HG03045 (cell line): ENCODE measurements around the gene PSEN1.

Experiments used
- ATAC-seq: cut with Tn5 transposase; IDR thresholded peaks from one replicate; pipeline ENCODE4 v1.9.1; 2021; ENCODE audit warnings: mild to moderate bottlenecking, moderate library complexity; ENCODE audit not compliant: unreplicated experiment

PSEN1 gene

DNA sequence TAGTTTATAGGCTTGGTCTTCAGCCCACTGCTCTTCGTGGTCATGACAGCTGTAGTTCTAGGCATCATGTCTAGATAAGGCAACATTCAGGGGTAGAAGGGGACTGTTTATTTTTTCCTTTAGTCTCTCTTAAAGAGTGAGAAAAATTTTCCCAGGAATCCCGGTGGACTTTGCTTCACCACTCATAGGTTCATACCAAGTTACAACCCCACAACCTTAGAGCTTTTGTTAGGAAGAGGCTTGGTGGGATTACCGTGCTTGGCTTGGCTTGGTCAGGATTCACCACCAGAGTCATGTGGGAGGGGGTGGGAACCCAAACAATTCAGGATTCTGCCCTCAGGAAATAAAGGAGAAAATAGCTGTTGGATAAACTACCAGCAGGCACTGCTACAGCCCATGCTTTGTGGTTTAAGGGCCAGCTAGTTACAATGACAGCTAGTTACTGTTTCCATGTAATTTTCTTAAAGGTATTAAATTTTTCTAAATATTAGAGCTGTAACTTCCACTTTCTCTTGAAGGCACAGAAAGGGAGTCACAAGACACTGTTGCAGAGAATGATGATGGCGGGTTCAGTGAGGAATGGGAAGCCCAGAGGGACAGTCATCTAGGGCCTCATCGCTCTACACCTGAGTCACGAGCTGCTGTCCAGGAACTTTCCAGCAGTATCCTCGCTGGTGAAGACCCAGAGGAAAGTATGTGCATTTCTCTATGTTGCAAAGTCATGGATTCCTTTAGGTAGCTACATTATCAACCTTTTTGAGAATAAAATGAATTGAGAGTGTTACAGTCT lies 75.1 kb downstream of the PSEN1 start:
- ATAC-seq: no peak

DNA sequence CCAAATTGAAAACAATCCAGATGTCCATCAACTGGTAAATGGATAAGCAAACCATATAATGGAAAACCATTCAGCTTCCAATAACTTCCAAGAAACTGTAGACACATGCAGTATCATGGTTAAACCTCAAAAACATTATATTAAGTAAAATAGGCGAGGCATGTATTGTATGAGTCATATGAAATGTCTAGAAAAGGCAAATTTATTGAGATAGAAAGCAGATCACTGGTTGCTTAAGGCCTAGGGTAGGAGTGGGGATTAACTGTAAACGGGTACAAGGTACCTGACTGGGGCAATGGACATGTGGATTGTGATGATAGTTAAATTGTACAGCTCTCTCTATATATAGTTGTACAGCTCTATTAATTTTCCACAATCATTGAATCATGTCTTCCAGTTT lies 79.7 kb downstream of the PSEN1 start:
- ATAC-seq: no peak

DNA sequence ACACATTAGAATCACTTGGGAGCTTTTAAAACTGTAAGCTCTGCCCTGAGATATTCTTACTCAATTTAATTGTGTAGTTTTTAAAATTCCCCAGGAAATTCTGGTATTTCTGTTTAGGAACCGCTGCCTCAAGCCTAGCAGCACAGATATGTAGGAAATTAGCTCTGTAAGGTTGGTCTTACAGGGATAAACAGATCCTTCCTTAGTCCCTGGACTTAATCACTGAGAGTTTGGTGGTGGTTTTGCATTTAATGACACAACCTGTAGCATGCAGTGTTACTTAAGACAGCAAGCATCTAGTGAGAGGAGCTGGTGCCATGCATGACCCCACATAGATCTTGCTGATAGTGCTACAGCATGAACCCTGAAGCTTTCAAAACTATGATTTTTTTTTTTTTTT lies 81.1 kb downstream of the PSEN1 start:
- no peak for ATAC-seq

DNA sequence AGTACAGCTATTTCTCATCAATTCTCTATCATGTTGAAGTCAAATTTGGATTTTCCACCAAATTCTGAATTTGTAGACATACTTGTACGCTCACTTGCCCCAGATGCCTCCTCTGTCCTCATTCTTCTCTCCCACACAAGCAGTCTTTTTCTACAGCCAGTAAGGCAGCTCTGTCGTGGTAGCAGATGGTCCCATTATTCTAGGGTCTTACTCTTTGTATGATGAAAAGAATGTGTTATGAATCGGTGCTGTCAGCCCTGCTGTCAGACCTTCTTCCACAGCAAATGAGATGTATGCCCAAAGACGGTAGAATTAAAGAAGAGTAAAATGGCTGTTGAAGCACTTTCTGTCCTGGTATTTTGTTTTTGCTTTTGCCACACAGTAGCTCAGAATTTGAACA lies 83.8 kb downstream of the PSEN1 start:
- ATAC-seq: no peak

DNA sequence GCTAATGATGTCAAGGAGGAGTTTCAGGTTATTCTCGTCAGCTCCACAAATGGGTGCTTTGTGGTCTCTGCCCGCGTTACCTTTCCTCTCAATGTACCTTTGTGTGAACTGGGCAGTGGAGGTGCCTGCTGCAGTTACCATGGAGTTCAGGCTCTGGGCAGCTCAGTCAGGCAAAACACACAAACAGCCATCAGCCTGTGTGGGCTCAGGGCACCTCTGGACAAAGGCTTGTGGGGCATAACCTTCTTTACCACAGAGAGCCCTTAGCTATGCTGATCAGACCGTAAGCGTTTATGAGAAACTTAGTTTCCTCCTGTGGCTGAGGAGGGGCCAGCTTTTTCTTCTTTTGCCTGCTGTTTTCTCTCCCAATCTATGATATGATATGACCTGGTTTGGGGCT lies 84.3 kb downstream of the PSEN1 start:
- no peak for ATAC-seq

DNA sequence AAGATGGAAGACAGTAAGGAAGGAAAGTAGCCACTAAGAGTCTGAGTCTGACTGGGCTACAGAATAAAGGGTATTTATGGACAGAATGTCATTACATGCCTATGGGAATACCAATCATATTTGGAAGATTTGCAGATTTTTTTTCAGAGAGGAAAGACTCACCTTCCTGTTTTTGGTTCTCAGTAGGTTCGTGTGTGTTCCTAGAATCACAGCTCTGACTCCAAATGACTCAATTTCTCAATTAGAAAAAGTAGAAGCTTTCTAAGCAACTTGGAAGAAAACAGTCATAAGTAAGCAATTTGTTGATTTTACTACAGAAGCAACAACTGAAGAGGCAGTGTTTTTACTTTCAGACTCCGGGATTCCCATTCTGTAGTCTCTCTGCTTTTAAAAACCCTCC lies 85.6 kb downstream of the PSEN1 start:
- no peak for ATAC-seq

DNA sequence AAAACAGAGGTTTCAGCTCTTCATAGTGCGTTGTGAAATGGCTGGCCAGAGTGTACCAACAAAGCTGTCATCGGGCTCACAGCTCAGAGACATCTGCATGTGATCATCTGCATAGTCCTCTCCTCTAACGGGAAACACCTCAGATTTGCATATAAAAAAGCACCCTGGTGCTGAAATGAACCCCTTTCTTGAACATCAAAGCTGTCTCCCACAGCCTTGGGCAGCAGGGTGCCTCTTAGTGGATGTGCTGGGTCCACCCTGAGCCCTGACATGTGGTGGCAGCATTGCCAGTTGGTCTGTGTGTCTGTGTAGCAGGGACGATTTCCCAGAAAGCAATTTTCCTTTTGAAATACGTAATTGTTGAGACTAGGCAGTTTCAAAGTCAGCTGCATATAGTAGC lies 86.7 kb downstream of the PSEN1 start:
- ATAC-seq: peak; percentile 50

DNA sequence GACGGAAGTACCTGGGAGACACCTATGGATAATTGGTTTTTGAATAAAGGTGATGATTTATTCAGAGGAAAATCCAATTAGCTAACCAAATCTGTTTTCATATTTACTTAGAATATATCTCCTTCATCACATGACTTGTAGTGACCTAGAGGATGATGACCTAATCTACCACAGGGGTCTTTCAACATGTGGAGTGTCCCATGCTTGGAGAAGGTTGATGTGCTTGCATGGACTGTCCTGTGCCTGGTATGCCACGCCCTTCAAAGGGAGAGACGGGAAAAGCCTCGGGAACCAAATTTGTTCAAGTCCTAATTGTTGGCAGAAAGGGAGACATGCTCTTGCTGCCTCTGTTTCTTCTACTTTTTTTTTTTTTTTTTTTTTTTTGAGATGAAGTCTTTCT lies 89.2 kb downstream of the PSEN1 start:
- ATAC-seq: no peak

DNA sequence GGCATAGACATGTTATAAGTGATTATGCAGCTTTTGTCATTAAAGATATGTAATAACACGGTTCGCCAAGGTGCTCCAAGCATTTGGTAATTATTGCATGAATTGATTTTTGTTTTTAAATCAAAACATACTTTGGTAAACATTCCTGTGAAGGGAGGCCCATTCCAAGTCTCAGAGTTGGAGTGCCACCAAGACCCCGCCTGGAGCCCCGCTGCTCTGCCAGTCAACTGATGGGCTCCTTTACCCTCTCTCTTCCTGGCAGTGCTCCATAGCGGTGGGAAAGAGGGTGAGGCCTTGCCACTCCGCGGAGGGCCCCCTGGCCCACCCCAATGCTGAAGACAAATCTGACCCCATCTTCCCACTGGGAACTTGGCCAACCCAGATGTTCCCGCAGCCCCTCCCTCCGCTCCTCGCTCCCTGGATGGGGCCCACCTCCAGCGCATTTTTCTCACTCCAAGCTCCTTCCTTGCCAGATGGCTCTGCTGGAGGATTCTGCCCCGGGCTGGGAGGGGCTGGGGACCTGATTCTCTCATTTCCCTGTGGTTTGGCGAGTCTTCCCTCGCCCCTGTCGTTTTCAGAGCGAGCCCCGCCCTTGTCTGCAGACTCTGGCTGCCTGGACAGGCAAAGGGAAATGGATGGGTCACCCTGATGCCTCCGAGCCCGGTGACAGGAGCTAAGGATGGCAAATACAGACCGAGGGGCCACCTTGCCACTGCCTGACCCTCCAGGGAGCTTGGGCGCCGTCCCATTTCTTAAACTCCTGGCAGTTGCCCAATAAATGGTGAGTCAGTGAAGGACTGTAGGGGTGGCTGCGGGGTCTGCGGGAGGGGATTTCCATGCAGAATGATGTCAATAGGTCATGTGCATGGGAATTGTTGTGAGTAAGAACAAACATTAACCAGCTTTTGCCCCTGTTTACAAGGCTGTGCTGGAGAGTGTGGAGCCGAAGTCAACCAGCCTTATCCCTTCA lies 91.8 kb downstream of the PSEN1 start:
- ATAC-seq: no peak

DNA sequence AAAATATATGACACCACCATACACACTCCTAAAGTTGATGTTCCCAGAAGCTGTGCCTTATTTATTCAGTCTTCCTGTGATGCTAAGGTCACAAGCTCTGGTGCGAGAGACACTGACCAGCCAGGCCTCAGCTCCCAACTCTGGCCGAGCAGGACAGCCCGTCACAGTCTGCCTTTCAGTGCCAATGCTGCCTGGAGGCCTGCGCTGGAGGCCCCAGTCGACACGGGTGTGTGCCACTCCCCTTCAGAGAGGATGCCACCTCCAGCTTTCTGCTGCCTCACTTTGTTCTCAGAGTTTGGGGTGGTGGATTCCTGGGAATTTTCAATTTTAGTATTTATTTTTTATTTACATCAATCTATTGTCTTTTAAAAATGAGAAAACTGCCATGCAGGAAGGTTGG lies 93.7 kb downstream of the PSEN1 start:
- ATAC-seq: no peak

DNA sequence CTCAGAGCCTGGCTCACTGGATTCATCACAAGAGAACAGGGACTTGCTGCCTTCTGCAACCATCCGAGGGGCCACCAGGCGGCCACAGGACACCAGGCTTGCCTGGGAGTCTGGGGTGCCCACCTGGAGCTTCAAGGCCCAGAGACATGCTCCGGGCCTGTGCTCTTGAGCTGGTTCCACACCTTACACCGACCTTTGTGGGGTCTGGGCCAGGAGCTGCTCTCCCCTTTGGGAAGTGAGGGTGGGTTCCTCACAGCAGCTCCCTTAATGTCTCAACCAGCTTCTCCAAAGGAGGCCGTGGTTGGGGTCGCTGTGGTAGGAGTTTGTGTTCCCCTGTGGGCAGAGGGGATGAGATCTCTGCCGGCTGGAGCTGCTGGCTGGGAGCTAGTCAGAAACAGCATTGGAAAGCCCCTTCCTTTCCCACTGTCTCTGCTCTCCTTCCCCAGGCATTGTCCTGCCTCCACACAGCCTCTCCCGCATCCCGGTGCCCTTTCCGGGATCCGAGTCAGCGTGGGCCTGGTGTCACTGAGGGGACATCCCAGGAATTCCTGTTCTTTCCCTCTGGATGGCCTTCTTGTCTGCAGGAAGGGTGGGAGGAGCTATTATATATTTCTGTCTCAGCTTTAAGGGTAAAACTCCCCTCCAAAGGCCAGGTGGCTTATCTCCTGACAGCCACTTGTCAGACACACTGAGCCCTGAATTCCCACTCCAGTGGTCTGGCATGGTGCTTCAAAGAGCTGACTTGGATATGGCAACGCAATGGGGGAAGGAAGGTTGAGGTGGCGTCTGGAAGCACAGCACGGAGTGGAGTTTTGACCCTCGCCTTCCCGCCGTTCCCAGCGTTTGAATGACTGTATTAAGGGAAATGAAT lies 95.9 kb downstream of the PSEN1 start:
- no peak for ATAC-seq

DNA sequence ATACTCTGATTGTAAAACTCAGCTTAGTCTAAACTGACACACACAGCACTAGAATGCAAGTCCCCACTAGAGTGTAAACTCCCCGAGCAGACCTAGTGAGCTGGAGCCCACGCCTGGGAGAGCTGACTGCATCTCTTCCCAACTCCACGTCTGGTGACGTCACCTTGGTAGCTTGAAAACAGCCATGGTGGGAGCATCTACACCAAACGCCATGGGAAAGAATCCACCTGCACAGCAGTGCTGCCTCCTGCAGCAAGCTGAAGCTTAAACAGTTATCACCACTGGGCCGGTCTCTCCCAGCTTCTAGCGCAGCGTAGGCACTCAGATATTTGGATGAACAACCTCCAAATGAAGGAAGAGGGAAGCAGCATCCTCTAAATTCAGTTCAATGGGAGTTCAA lies 96.7 kb downstream of the PSEN1 start:
- no peak for ATAC-seq

DNA sequence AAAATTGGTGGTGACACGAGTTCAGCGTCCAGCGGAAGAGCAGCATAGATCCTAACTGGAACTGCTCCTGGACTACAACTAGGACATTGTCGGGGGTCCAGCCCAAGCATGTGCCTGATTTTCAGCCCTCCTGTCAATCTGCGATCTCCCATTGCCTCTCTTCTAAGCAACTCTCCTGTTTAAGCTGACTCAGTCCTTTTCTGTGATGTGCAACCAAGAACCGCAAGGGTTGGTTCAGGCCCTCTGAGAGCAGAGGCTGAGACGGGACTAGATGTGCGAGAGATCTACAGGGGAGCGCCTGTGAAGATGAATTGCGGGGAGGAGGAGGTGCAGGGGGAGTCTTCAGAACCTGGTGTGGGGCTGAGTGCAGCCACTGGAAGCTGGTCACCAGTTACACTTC lies 97.3 kb downstream of the PSEN1 start:
- no peak for ATAC-seq

DNA sequence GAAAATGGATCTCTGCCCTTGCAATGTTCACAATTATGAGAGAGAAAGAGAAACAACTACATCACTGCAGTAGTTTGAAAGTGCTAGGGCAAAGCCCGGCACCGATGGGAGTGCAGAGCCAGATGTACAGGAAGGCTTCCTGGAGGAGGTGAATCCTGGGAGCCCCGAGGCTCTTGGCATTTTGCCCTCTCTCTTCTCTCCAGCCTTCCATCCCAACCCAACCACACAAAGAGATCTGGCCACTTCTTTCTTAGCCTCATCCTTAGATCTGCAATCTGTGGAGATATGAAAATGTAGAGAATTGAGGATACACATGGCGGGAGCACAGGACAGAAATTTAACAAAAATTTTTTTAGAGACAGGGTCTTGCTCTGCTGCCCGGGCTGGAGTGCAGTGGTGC lies 97.7 kb downstream of the PSEN1 start:
- no peak for ATAC-seq

DNA sequence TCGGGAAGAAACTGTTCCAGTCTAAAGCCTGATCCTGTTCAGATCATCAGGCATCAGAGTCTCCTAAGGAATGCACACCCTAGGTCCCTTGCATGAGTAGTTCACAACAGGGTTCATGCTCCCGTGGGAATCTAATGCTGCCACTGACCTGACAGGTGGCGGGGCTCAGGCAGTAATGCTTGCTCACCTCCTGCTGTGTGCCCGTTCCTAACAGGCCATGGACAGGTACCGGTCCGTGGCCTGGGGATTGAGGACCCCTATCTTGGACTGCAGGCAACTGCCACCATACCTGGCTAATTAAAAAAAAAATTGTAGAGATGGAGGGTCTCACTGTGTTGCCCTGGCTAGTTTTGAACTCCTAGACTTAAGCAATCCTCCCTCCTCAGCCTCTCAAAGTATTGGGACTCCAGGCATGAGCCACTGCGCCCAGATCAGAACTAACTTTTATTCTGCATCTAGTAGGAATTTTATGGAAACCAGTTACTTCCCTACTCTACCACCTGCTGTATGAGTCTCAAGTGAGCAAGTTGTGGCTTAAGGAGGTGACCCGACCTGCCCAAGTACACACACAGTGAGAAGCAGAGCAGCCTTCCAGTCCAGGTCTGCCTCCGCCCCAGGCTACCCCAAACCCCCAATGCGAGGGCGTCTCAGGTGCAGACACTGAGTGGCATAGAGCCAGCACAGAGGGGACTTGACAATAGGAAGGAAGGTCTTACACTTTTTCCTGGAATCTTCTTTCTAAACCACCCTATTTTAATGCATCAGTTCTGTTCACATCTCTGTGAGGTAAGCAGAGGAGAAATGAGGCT lies 98.5 kb downstream of the PSEN1 start:
- ATAC-seq: no peak

DNA sequence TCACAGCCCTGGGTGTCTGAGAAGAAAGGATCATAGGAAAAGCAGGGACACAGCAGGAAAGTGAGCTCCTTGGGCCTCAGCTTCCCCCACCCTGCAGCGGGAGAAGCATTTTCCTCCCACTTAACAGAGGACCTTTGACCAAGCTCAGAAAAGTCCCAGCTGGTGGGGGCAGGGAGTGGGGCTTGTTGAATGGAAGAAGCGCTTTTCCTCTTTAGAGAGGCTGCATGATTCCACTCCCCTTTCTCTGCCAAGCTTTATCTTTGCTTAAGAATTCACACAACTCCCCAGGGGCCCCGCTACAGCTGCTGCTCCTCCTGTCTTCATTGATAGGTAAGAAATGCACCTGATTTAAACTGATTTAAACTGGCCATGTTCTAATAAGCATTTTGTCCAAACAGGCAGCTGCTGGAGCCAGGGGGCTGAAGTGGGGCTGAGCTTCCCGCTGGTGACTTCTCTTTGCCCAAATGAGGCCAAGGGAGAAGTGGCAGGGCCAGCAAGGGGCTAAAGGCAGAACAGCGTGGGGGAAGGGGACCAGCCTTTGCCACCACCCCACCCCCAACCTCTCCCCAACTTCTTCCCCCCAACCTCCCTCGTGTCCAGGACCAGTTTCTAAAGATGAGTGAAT lies 99.3 kb downstream of the PSEN1 start:
- ATAC-seq: no peak

DNA sequence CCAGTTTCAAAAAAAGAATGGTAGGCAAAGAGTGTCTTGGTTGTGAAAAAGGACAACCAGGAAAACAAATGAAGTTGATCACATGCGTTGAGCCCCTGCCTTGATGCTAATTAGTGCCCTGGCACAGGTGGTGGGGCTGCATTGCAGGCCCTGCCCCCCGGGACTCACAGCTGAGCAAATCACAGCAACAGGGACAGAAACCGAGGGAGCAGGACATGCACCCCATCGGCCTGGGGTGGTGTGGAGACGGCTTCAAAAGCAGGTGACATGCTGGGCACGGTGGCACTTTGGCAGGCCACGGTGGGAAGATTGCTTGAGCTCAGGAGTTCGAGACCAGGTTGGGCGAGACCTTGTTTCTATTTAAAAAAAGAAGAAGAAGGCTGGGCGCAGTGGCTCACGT lies 99.8 kb downstream of the PSEN1 start:
- ATAC-seq: no peak

DNA sequence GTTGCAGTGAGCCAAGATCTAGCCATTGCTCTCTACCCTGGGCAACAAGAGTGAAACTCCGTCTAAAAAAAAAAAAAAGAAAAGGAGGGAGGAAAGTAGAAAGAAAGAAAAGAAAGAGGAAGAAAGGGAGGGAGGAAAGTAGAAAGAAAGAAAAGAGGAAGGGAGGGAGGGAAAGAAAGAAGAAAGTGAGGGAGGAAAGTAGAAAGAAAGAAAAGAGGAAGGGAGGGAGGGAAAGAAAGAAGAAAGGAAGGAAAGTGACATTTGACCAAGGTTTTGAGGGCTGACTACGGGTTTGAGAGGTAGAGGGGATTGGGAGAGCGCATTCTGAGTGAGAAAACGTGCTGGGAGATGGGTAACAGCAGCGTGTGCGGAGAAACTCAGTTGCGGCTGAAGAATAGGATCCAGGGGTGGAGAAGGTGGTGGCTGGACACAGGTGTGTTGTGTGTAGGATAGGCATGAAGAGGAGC lies 100.5 kb downstream of the PSEN1 start:
- no peak for ATAC-seq

DNA sequence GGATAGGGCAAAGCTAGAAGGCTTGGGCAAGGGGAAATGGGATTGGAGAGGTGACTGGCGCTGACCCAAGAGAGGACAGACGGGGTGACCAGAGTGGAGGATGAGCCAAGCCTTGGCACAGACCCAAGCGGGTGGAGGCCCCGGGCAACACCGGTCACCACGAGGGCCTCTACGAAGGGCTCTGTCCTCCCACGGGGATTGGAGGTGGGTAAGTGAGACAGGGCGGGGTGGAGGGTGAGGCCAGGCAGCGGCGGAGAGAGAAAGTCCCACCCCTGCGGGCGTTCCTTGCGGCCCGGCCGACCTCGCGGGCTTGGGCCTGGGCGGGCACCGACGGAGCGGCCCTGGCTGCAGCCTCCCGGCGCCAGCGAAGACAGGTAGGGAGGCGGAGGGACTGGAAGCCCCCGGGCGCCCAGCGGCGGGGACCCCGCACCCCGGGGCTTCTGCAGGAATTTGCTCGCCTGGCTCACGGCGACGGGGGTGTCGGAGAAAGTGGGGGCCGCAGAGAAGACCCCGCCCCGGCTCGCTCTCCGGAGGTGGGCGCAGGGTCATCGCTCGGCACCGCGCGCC lies 101.0 kb downstream of the PSEN1 start, which contains the start of gene PAPLN:
TSS of gene PAPLN (plus strand) at position 288 of the 567 bp plus-strand sequence. CDS start 2,273 bp downstream, outside the sequence.
- no peak for ATAC-seq
